GM12874 (cell line): ENCODE measurements around the gene SCAF4.

Experiments
- TF ChIP-seq, protein P1 (sequence below): IDR thresholded peaks from 2 replicates; pipeline ENCODE4 v1.5.1; 2011; ENCODE audit warnings: low read depth, mild to moderate bottlenecking, control low read depth, low read length, moderate library complexity; ENCODE audit not compliant: insufficient read depth

SCAF4 gene

DNA sequence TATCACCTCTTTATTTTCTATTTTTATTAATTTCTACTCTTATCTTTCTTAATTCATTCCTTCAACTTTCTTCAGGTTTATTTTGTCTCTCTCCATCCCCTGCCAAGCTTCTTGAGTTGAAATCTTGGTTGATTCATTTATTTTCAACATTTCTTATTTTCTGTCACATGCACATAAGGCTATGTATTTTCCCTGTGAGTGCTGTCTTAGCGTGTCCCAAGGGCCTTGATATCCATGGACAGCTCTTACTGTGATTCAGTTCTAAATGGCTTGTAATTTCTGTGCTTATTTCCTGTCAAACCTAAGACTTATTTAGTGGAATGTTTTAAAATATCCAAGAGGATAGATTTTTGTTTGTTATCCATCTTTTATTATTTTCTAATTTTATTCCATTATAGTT lies 36.8 kb upstream of the SCAF4 start:
- TF ChIP-seq, protein P1, sequence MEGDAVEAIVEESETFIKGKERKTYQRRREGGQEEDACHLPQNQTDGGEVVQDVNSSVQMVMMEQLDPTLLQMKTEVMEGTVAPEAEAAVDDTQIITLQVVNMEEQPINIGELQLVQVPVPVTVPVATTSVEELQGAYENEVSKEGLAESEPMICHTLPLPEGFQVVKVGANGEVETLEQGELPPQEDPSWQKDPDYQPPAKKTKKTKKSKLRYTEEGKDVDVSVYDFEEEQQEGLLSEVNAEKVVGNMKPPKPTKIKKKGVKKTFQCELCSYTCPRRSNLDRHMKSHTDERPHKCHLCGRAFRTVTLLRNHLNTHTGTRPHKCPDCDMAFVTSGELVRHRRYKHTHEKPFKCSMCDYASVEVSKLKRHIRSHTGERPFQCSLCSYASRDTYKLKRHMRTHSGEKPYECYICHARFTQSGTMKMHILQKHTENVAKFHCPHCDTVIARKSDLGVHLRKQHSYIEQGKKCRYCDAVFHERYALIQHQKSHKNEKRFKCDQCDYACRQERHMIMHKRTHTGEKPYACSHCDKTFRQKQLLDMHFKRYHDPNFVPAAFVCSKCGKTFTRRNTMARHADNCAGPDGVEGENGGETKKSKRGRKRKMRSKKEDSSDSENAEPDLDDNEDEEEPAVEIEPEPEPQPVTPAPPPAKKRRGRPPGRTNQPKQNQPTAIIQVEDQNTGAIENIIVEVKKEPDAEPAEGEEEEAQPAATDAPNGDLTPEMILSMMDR, result no peak

DNA sequence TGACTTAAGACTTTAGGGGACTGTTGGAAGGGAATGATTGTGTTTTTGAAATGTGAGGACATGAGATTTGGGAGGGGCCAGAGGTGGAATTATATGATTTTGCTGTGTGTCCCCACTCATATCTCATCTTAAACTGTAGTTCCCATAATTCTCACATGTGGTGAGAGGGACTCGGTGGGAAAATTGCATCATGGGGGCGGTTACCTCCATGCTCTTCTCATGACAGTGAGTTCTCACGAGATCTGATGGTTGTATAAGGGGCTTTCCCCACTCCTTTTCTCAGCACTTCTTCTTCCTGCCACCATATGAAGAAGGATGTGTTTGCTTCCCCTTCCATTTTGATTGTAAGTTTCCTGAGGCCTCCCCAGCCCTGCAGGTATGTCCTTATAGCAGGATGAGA lies 35.0 kb upstream of the SCAF4 start:
- TF ChIP-seq, protein P1, result no peak

DNA sequence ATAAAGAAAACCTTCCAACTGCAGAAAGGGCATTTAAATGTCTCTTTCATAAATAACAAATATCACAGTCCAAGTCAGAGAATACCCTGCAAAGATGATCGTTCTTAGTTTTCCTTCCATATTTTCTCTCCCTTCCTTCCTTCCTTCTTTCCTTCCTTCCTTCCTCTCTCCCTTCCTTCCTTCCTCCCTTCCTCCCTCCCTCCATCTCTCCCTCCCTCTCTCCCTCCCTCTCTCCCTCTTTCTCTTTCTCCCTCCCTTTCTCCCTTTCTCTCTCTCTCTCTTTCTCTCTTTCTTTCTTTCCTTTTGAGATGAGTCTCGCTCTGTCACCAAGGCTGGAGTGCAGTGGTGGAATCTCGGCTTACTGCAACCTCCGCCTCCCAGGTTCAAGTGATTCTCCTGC lies 29.0 kb upstream of the SCAF4 start:
- TF ChIP-seq, protein P1, result no peak

DNA sequence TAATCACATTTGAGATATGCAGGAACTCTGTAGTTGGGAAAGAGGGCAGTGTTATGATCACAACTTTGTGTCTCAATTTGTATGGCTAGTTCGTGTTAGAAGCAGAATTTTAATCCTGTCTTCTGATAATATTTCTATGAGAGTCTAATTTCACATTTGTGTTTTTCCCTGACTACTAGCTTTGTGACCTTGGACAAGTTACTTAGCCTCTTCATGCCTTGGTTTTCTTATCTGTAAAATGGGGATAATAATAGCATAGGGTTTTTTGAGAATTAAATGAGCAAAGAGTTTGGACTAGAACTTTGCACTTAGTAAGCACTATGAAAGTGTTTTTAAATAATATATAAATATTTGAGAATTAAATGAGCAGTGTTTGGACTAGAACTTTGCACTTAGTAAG lies 24.9 kb upstream of the SCAF4 start:
- TF ChIP-seq, protein P1, result no peak

DNA sequence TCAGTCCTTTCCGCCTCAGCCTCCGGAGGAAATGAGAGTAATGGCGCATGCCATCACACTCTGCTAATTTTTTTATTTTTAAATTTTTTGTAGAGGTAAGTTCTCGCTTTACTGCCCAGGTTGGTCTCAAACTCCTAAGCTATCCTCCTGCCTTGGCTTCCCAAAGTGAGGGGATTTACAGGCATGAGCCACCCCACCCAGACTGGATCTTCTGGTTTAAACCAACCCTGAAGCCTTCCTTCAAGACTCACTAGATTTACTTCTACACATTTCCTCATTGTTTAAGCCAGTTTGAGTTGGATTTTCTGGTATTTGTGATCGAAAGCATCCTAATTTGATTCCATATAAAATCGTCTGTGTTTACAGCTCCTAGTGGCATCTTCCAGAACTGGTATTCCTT lies 23.1 kb upstream of the SCAF4 start:
- TF ChIP-seq, protein P1, result no peak

DNA sequence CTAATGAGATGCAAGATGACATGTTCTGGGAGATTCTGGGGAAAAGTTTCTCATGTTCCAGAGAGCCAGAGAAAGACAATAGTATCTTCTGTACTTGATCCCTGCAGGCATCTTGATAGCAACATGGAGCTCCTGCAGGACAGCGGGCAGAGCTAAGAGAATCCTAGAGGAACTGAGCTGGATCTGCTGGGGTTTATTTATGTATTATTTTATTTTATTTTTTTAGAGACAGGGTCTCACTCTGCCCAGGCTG lies 22.7 kb upstream of the SCAF4 start:
- TF ChIP-seq, protein P1, result no peak

DNA sequence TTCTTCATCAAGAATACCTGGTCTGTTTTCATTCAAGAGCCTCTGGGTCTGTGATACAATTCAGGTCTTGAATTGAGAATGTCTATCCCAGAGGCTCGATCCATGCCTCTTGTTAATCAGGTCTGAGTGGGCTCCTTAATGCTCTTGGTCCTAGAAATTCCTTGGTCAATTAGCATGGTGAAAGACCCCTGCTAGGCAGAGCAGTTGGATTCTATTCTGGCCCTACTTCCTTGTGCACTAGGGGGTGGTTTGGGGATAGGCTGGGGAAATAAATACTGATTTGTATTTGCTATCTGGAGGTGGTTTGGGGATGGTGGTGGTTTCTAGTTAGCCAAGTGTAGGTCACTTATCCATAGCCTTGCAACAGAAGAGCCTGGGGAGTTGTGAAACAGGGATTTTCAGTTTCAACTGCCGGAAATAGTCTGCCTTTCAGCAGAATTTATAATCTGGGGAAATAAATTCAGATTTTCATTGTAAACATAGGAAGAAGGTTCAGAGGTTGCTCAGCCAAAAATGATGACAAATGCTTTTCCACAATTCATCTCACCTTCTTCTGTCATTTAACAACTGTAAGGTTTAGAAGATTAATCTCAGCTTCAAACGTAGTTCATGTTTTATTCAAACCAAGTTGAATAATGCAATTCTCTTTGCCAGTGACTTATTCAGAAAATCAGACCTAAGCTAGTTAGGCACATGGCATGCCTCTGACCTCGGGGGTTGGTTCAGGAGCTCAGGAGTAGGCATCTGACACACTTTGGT lies 22.2 kb upstream of the SCAF4 start:
- TF ChIP-seq, protein P1, result no peak
